HepG2 (cell line): ENCODE results near the gene SAXO1. TPM values are rescaled to one million over a fixed set of nuclear protein-coding genes. Genes with fewer than 3 reads are reported as not detected.

Experiments used
- AKAP8 ChIP-seq: sonication (generic); formaldehyde crosslinking; IDR thresholded peaks from 2 replicates; pipeline ENCODE4 v1.5.1; 2020; ENCODE audit warnings: mild to moderate bottlenecking, missing genetic modification reagents
- KAT2B ChIP-seq: fragments of 150-350 bp; IDR thresholded peaks from 2 replicates; pipeline ENCODE4 v1.6.1; 2014; ENCODE audit warnings: low read depth, low read length, borderline replicate concordance
- NAIF1 ChIP-seq: sonication (generic); formaldehyde crosslinking; IDR thresholded peaks from 2 replicates; pipeline ENCODE4 v1.5.0; 2020; ENCODE audit warnings: mild to moderate bottlenecking, missing genetic modification reagents, borderline replicate concordance
- NCOR1 ChIP-seq: fragments of 200-600 bp; sonication (generic); IDR thresholded peaks from 2 replicates; pipeline ENCODE4 v1.7.0; 2017; ENCODE audit warnings: antibody characterized with exemption, low read length, borderline replicate concordance
- NFIC ChIP-seq: IDR thresholded peaks from 2 replicates; pipeline ENCODE4 v1.6.1; 2012; ENCODE audit warnings: mild to moderate bottlenecking, low read length, inconsistent platforms
- SMARCE1 ChIP-seq: fragments of 450-650 bp; IDR thresholded peaks from 2 replicates; pipeline ENCODE4 v1.6.1; 2017; ENCODE audit warnings: borderline replicate concordance
- TCF7L2 ChIP-seq: IDR thresholded peaks from 2 replicates; pipeline ENCODE4 v1.6.1; 2011; ENCODE audit warnings: mild to moderate bottlenecking, low read depth, low read length, moderate library complexity
- ZSCAN9 ChIP-seq: IDR thresholded peaks from 2 replicates; pipeline ENCODE4 v1.6.1; 2016; ENCODE audit warnings: borderline replicate concordance
- polyA plus RNA-seq, 8 experiments: library from polyadenylated mRNA; depleted of rRNA in 3 of 8; stranded (reverse) in 7 of 8; unstranded in 1 of 8; fragments of >200 nt; fragmentation: Illumina TruSeq in 4 of 8; extraction: Trizol in 4 of 8; gene quantifications; 2 replicates each; pipeline versions ENCODE4 v1.2.1 to v1.2.3, GENCODE V29; 2011 to 2016; ENCODE audit warnings: low read depth in 4 of 8, missing spikeins in 1 of 8, mixed read lengths in 1 of 8; ENCODE audit not compliant: insufficient read depth in 1 of 8
- total RNA-seq, 5 experiments: library from RNA; depleted of rRNA; stranded (reverse); fragments of >200 nt; fragmentation: Illumina TruSeq; extraction: Trizol; gene quantifications; 2 replicates each; pipeline ENCODE4 v1.2.3, GENCODE V29; 2016; ENCODE audit warnings: low read depth in 1 of 5
- TF ChIP-seq, protein P1 (sequence below): sonication (generic); formaldehyde crosslinking; IDR thresholded peaks from 2 replicates; pipeline ENCODE4 v1.4.0; 2020; ENCODE audit warnings: mild to moderate bottlenecking, low read depth, missing genetic modification reagents
- TF ChIP-seq, protein P2 (sequence below): sonication (generic); formaldehyde crosslinking; IDR thresholded peaks from 2 replicates; pipeline ENCODE4 v1.4.0; 2020; ENCODE audit warnings: missing genetic modification reagents

SAXO1 gene
- total and polyA plus RNA-seq, 2 of the 13 experiments (the other 11 are each of a cell fraction or from before 2014, with no cell fraction given), result not detected

DNA sequence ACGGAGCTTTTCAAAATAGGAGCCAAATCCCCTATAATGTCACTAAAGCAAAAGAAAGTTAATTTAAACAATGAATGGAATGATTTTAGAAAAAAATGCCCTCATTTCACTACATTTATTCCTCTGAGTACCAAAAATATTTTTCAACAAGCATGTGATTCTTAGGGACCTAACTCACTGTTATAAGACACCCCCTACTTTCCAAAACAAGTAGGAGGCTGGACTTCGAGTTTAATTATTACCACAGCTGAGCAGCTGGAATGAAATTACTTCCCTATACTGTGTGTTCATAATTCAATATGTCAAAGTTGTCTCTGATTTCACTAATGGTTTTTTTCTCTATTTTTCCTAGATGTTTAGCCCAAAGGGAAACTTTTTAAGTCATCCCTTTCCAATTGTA, 61.6 kb downstream of the SAXO1 start (continued):
- TF ChIP-seq, protein P1, sequence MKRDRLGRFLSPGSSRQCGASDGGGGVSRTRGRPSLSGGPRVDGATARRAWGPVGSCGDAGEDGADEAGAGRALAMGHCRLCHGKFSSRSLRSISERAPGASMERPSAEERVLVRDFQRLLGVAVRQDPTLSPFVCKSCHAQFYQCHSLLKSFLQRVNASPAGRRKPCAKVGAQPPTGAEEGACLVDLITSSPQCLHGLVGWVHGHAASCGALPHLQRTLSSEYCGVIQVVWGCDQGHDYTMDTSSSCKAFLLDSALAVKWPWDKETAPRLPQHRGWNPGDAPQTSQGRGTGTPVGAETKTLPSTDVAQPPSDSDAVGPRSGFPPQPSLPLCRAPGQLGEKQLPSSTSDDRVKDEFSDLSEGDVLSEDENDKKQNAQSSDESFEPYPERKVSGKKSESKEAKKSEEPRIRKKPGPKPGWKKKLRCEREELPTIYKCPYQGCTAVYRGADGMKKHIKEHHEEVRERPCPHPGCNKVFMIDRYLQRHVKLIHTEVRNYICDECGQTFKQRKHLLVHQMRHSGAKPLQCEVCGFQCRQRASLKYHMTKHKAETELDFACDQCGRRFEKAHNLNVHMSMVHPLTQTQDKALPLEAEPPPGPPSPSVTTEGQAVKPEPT (CRISPR knock-in tag), result no peak
- TF ChIP-seq KAT2B (no peak), AKAP8 (no peak), NFIC (no peak), SMARCE1 (no peak), TCF7L2 (no peak), NCOR1 (no peak), NAIF1 (no peak), ZSCAN9 (CRISPR knock-in tag) (no peak)
- TF ChIP-seq, protein P2, sequence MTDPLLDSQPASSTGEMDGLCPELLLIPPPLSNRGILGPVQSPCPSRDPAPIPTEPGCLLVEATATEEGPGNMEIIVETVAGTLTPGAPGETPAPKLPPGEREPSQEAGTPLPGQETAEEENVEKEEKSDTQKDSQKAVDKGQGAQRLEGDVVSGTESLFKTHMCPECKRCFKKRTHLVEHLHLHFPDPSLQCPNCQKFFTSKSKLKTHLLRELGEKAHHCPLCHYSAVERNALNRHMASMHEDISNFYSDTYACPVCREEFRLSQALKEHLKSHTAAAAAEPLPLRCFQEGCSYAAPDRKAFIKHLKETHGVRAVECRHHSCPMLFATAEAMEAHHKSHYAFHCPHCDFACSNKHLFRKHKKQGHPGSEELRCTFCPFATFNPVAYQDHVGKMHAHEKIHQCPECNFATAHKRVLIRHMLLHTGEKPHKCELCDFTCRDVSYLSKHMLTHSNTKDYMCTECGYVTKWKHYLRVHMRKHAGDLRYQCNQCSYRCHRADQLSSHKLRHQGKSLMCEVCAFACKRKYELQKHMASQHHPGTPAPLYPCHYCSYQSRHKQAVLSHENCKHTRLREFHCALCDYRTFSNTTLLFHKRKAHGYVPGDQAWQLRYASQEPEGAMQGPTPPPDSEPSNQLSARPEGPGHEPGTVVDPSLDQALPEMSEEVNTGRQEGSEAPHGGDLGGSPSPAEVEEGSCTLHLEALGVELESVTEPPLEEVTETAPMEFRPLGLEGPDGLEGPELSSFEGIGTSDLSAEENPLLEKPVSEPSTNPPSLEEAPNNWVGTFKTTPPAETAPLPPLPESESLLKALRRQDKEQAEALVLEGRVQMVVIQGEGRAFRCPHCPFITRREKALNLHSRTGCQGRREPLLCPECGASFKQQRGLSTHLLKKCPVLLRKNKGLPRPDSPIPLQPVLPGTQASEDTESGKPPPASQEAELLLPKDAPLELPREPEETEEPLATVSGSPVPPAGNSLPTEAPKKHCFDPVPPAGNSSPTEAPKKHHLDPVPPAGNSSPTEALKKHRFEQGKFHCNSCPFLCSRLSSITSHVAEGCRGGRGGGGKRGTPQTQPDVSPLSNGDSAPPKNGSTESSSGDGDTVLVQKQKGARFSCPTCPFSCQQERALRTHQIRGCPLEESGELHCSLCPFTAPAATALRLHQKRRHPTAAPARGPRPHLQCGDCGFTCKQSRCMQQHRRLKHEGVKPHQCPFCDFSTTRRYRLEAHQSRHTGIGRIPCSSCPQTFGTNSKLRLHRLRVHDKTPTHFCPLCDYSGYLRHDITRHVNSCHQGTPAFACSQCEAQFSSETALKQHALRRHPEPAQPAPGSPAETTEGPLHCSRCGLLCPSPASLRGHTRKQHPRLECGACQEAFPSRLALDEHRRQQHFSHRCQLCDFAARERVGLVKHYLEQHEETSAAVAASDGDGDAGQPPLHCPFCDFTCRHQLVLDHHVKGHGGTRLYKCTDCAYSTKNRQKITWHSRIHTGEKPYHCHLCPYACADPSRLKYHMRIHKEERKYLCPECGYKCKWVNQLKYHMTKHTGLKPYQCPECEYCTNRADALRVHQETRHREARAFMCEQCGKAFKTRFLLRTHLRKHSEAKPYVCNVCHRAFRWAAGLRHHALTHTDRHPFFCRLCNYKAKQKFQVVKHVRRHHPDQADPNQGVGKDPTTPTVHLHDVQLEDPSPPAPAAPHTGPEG (CRISPR knock-in tag), result no peak
